EL (cell line): ENCODE results near the gene PRKG1.

Experiments used
- DNase-seq: peaks from one replicate; pipeline ENCODE4 v3.0.0-alpha.2; 2016

The PRKG1 gene

GRCh38 chr10:52249850-52250395, 1175.6 kb downstream of the PRKG1 start:
- DNase-seq: no peak

- DNase-seq: no peak
Observed at GRCh38 chr10:52250510-52250909, 1176.2 kb downstream of the PRKG1 start.

- no peak for DNase-seq
Observed at GRCh38 chr10:52252307-52252706, 1178.0 kb downstream of the PRKG1 start.

- DNase-seq: no peak
Observed at GRCh38 chr10:52256832-52257691, 1182.8 kb downstream of the PRKG1 start.

GRCh38 chr10:52257692-52258075, 1183.4 kb downstream of the PRKG1 start:
- DNase-seq: no peak

GRCh38 chr10:52258799-52259425, 1184.6 kb downstream of the PRKG1 start:
- no peak for DNase-seq

- no peak for DNase-seq
Observed at GRCh38 chr10:52259426-52259812, 1185.1 kb downstream of the PRKG1 start.

GRCh38 chr10:52261362-52261761, 1187.1 kb downstream of the PRKG1 start:
- no peak for DNase-seq

GRCh38 chr10:52265131-52265926, 1191.0 kb downstream of the PRKG1 start:
- DNase-seq: no peak

- DNase-seq: no peak
Observed at GRCh38 chr10:52266858-52267257, 1192.6 kb downstream of the PRKG1 start.

GRCh38 chr10:52268790-52269189, 1194.5 kb downstream of the PRKG1 start:
- no peak for DNase-seq

- DNase-seq: no peak
Observed at GRCh38 chr10:52269233-52269632, 1194.9 kb downstream of the PRKG1 start.

GRCh38 chr10:52276163-52276562, 1201.9 kb downstream of the PRKG1 start:
- no peak for DNase-seq

- no peak for DNase-seq
Observed at GRCh38 chr10:52276986-52277385, 1202.7 kb downstream of the PRKG1 start.

GRCh38 chr10:52279546-52279945, 1205.3 kb downstream of the PRKG1 start:
- no peak for DNase-seq

- DNase-seq: no peak
Observed at GRCh38 chr10:52280051-52280450, 1205.8 kb downstream of the PRKG1 start.

GRCh38 chr10:52283174-52283573, 1208.9 kb downstream of the PRKG1 start:
- peak; percentile 1 for DNase-seq

GRCh38 chr10:52284416-52285013, 1210.2 kb downstream of the PRKG1 start:
- DNase-seq: no peak

- no peak for DNase-seq
Observed at GRCh38 chr10:52287866-52288265, 1213.6 kb downstream of the PRKG1 start.

- no peak for DNase-seq
Observed at GRCh38 chr10:52297747-52298146, 1223.5 kb downstream of the PRKG1 start.

GRCh38 chr10:52300599-52301277, 1226.5 kb downstream of the PRKG1 start:
- no peak for DNase-seq
